ENCODE data around the gene KIDINS220.
A peak's percentile ranks its signal among the peaks of the same experiment; 100 is the strongest.

The KIDINS220 gene

GRCh38 chr2:8794923-8795825 lies 42.2 kb downstream of the KIDINS220 start:
- H3K9me3 ChIP-seq (ENCODE audit: control insufficient read depth, low read length) = no peaks in the 10 kb centered on the region
- no peak overlapping the region for H3K27ac ChIP-seq (ENCODE audit: low read length, poor library complexity, severe bottlenecking)

GRCh38 chr2:8790739-8791162 lies 46.7 kb downstream of the KIDINS220 start:
- H3K4me3 ChIP-seq (ENCODE audit: insufficient read depth in 1 of 2, low read depth in 1 of 2, low read length in 2 of 2) = no peak overlapping the region

More at GRCh38 chr2:8794923-8795825, 42.2 kb downstream of the KIDINS220 start:
- no peak overlapping the region for H3K4me3 ChIP-seq (ENCODE audit: insufficient read depth in 1 of 2, low read depth in 1 of 2, low read length in 2 of 2)
- H3K9ac ChIP-seq (ENCODE audit: low read length) = peak overlapping the region; percentile 4
- no peak overlapping the region for H2AK5ac ChIP-seq (ENCODE audit: low read length, severe bottlenecking)
- no peaks in the 10 kb centered on the region for H3K27me3 ChIP-seq (ENCODE audit: control insufficient read depth in 1 of 2, insufficient read depth in 1 of 2, low read length in 2 of 2)
- H3K36me3 ChIP-seq (ENCODE audit: control insufficient read depth in 1 of 2, insufficient read depth in 2 of 2, low read depth in 1 of 2, low read length in 2 of 2) = peaks cover 18 to 91% of the 10 kb centered on the region in 2 experiments
- H3K18ac ChIP-seq (ENCODE audit: low read depth in 1 of 2, low read length in 2 of 2) = no peak overlapping the region
- no peak overlapping the region for H3K4me2 ChIP-seq (ENCODE audit: low read length, poor library complexity, severe bottlenecking)
- peaks cover 19% of the 10 kb centered on the region for H3K79me1 ChIP-seq (replicated peaks; ENCODE audit: low read length, poor library complexity, severe bottlenecking)
- H2BK15ac ChIP-seq (ENCODE audit: low read depth, poor library complexity, severe bottlenecking) = no peak overlapping the region
- H2AFZ ChIP-seq (ENCODE audit: low read depth, low read length) = no peak overlapping the region
- no peak overlapping the region for H3K14ac ChIP-seq (ENCODE audit: low read length in 2 of 2)
- H3K4ac ChIP-seq (ENCODE audit: low read depth in 1 of 2, low read length in 2 of 2) = no peak overlapping the region
- peak; percentile 67 for DNase-seq
- no peak overlapping the region for H2BK5ac ChIP-seq (ENCODE audit: low read depth, low read length, poor library complexity, severe bottlenecking)
- no peak overlapping the region for H2BK12ac ChIP-seq (ENCODE audit: low read length in 2 of 2)
- no peak overlapping the region for H4K8ac ChIP-seq (ENCODE audit: low read length)
- no peak overlapping the region for H4K91ac ChIP-seq (ENCODE audit: low read length)
- H3K23ac ChIP-seq (ENCODE audit: low read length in 2 of 2) = no peak overlapping the region
- WGBS = 94% methylated on average over 3 of the region's 8 CpGs
- no peak overlapping the region for H2BK120ac ChIP-seq (ENCODE audit: low read depth, low read length)
- peaks cover 1% of the 10 kb centered on the region for H3K4me1 ChIP-seq (ENCODE audit: control insufficient read depth, insufficient read depth, low read depth, low read length)

GRCh38 chr2:8786463-8786862 lies 51.0 kb downstream of the KIDINS220 start:
- Histone ChIP-seq H3K4me1 (ENCODE audit: control insufficient read depth, insufficient read depth, low read depth, low read length) (no peaks in the 10 kb centered on the region), H3K4me3 (ENCODE audit: insufficient read depth in 1 of 2, low read depth in 1 of 2, low read length in 2 of 2) (no peak overlapping the region), H2BK15ac (ENCODE audit: low read depth, poor library complexity, severe bottlenecking) (no peak overlapping the region), H2BK12ac (ENCODE audit: low read length in 2 of 2) (no peak overlapping the region), H4K8ac (ENCODE audit: low read length) (no peak overlapping the region), H2AFZ (ENCODE audit: low read depth, low read length) (no peak overlapping the region), H3K14ac (ENCODE audit: low read length in 2 of 2) (no peak overlapping the region), H3K18ac (ENCODE audit: low read depth in 1 of 2, low read length in 2 of 2) (no peak overlapping the region), H3K9me3 (ENCODE audit: control insufficient read depth, low read length) (no peaks in the 10 kb centered on the region), H3K27me3 (ENCODE audit: control insufficient read depth in 1 of 2, insufficient read depth in 1 of 2, low read length in 2 of 2) (no peaks in the 10 kb centered on the region), H3K4me2 (ENCODE audit: low read length, poor library complexity, severe bottlenecking) (no peak overlapping the region), H2BK5ac (ENCODE audit: low read depth, low read length, poor library complexity, severe bottlenecking) (no peak overlapping the region), H3K4ac (ENCODE audit: low read depth in 1 of 2, low read length in 2 of 2) (no peak overlapping the region), H3K23ac (ENCODE audit: low read length in 2 of 2) (no peak overlapping the region), H2AK5ac (ENCODE audit: low read length, severe bottlenecking) (no peak overlapping the region), H4K91ac (ENCODE audit: low read length) (no peak overlapping the region), H3K27ac (ENCODE audit: low read length, poor library complexity, severe bottlenecking) (no peak overlapping the region), H3K79me1 (replicated peaks; ENCODE audit: low read length, poor library complexity, severe bottlenecking) (peaks cover 14% of the 10 kb centered on the region), H3K36me3 (ENCODE audit: control insufficient read depth in 1 of 2, insufficient read depth in 2 of 2, low read depth in 1 of 2, low read length in 2 of 2) (peaks cover 18 to 85% of the 10 kb centered on the region in 2 experiments), H2BK120ac (ENCODE audit: low read depth, low read length) (no peak overlapping the region), H3K9ac (ENCODE audit: low read length) (no peak overlapping the region)
- DNase-seq = no peak
- 97% methylated on average over 5 of the region's 5 CpGs for WGBS

More at GRCh38 chr2:8790739-8791162, 46.7 kb downstream of the KIDINS220 start:
- 92% methylated on average over 2 of the region's 2 CpGs for WGBS
- H3K4ac ChIP-seq (ENCODE audit: low read depth in 1 of 2, low read length in 2 of 2) = no peak overlapping the region
- no peak overlapping the region for H2AK5ac ChIP-seq (ENCODE audit: low read length, severe bottlenecking)
- no peaks in the 10 kb centered on the region for H3K9me3 ChIP-seq (ENCODE audit: control insufficient read depth, low read length)
- no peak overlapping the region for H2BK5ac ChIP-seq (ENCODE audit: low read depth, low read length, poor library complexity, severe bottlenecking)
- no peak overlapping the region for H3K4me2 ChIP-seq (ENCODE audit: low read length, poor library complexity, severe bottlenecking)
- no peak overlapping the region for H4K91ac ChIP-seq (ENCODE audit: low read length)
- no peak overlapping the region for H3K14ac ChIP-seq (ENCODE audit: low read length in 2 of 2)
- no peak overlapping the region for H2BK120ac ChIP-seq (ENCODE audit: low read depth, low read length)
- no peaks in the 10 kb centered on the region for H3K4me1 ChIP-seq (ENCODE audit: control insufficient read depth, insufficient read depth, low read depth, low read length)
- no peak overlapping the region for H2BK12ac ChIP-seq (ENCODE audit: low read length in 2 of 2)
- H4K8ac ChIP-seq (ENCODE audit: low read length) = no peak overlapping the region
- H2AFZ ChIP-seq (ENCODE audit: low read depth, low read length) = no peak overlapping the region
- H3K23ac ChIP-seq (ENCODE audit: low read length in 2 of 2) = no peak overlapping the region
- no peak overlapping the region for H3K27ac ChIP-seq (ENCODE audit: low read length, poor library complexity, severe bottlenecking)
- no peak overlapping the region for H2BK15ac ChIP-seq (ENCODE audit: low read depth, poor library complexity, severe bottlenecking)
- H3K9ac ChIP-seq (ENCODE audit: low read length) = no peak overlapping the region
- no peak overlapping the region for H3K18ac ChIP-seq (ENCODE audit: low read depth in 1 of 2, low read length in 2 of 2)
- peaks cover 10% of the 10 kb centered on the region for H3K79me1 ChIP-seq (replicated peaks; ENCODE audit: low read length, poor library complexity, severe bottlenecking)
- peaks cover 21 to 89% of the 10 kb centered on the region in 2 experiments for H3K36me3 ChIP-seq (ENCODE audit: control insufficient read depth in 1 of 2, insufficient read depth in 2 of 2, low read depth in 1 of 2, low read length in 2 of 2)
- no peaks in the 10 kb centered on the region for H3K27me3 ChIP-seq (ENCODE audit: control insufficient read depth in 1 of 2, insufficient read depth in 1 of 2, low read length in 2 of 2)
- no peak for DNase-seq

GRCh38 chr2:8779795-8780671 lies 57.4 kb downstream of the KIDINS220 start:
- WGBS = 97% methylated on average over 3 of the region's 4 CpGs
- Histone ChIP-seq H3K9ac (ENCODE audit: low read length) (no peak overlapping the region), H2BK5ac (ENCODE audit: low read depth, low read length, poor library complexity, severe bottlenecking) (no peak overlapping the region)

More at GRCh38 chr2:8779795-8780671, 57.4 kb downstream of the KIDINS220 start:
- Histone ChIP-seq H3K4me2 (ENCODE audit: low read length, poor library complexity, severe bottlenecking) (no peak overlapping the region), H2AK5ac (ENCODE audit: low read length, severe bottlenecking) (no peak overlapping the region), H3K14ac (ENCODE audit: low read length in 2 of 2) (no peak overlapping the region), H4K91ac (ENCODE audit: low read length) (no peak overlapping the region), H3K23ac (ENCODE audit: low read length in 2 of 2) (no peak overlapping the region), H3K4me3 (ENCODE audit: insufficient read depth in 1 of 2, low read depth in 1 of 2, low read length in 2 of 2) (no peak overlapping the region), H2BK15ac (ENCODE audit: low read depth, poor library complexity, severe bottlenecking) (no peak overlapping the region), H3K27ac (ENCODE audit: low read length, poor library complexity, severe bottlenecking) (no peak overlapping the region), H3K36me3 (ENCODE audit: control insufficient read depth in 1 of 2, insufficient read depth in 2 of 2, low read depth in 1 of 2, low read length in 2 of 2) (peaks cover 18 to 82% of the 10 kb centered on the region in 2 experiments), H3K9me3 (ENCODE audit: control insufficient read depth, low read length) (no peaks in the 10 kb centered on the region), H3K4me1 (ENCODE audit: control insufficient read depth, insufficient read depth, low read depth, low read length) (peaks cover 1% of the 10 kb centered on the region), H3K4ac (ENCODE audit: low read depth in 1 of 2, low read length in 2 of 2) (no peak overlapping the region), H3K27me3 (ENCODE audit: control insufficient read depth in 1 of 2, insufficient read depth in 1 of 2, low read length in 2 of 2) (no peaks in the 10 kb centered on the region), H2AFZ (ENCODE audit: low read depth, low read length) (no peak overlapping the region), H4K8ac (ENCODE audit: low read length) (no peak overlapping the region), H2BK12ac (ENCODE audit: low read length in 2 of 2) (no peak overlapping the region), H2BK120ac (ENCODE audit: low read depth, low read length) (no peak overlapping the region), H3K79me1 (replicated peaks; ENCODE audit: low read length, poor library complexity, severe bottlenecking) (peaks cover 21% of the 10 kb centered on the region), H3K18ac (ENCODE audit: low read depth in 1 of 2, low read length in 2 of 2) (no peak overlapping the region)
- DNase-seq = no peak
